ENCODE measurements around the gene FOXD3.
"Not testable (repeated sequence)": the region's sequence is repeated elsewhere in the genome, so short reads cannot be mapped to it uniquely, and the experiment has no call there.

FOXD3 gene

GRCh38 chr1:63321066-63321784 is 1.1 kb upstream of the FOXD3 start:
- DNase-seq = no peak

- no peak for DNase-seq
These were observed 618 bp upstream of the FOXD3 start for GRCh38 chr1:63321785-63322113.

- peak; percentile 30 for DNase-seq
These were observed 837 bp downstream of the FOXD3 start for GRCh38 chr1:63322944-63323864.

- no peak for DNase-seq
These were observed 1.8 kb downstream of the FOXD3 start for GRCh38 chr1:63323865-63324778.

- DNase-seq = no peak
These were observed 2.4 kb downstream of the FOXD3 start for GRCh38 chr1:63324779-63325119.

GRCh38 chr1:63325279-63325985 is 3.1 kb downstream of the FOXD3 start:
- no peak for DNase-seq

- no peak for DNase-seq
These were observed 3.7 kb downstream of the FOXD3 start for GRCh38 chr1:63326106-63326472.

- DNase-seq = no peak
These were observed 4.4 kb downstream of the FOXD3 start for GRCh38 chr1:63326473-63327380.

GRCh38 chr1:63327417-63328054 is 5.2 kb downstream of the FOXD3 start:
- peak; percentile 59 for DNase-seq

GRCh38 chr1:63328122-63328521 is 5.8 kb downstream of the FOXD3 start:
- DNase-seq = no peak

- no peak for DNase-seq
These were observed 6.4 kb downstream of the FOXD3 start for GRCh38 chr1:63328781-63329180.

- no peak for DNase-seq
These were observed 7.4 kb downstream of the FOXD3 start for GRCh38 chr1:63329621-63330330.

- DNase-seq = no peak
These were observed 8.1 kb downstream of the FOXD3 start for GRCh38 chr1:63330331-63330916.

GRCh38 chr1:63342402-63342801 is 20.0 kb downstream of the FOXD3 start:
- no peak for DNase-seq

- DNase-seq = no peak
These were observed 21.6 kb downstream of the FOXD3 start for GRCh38 chr1:63343922-63344321.

GRCh38 chr1:63350320-63350719 is 28.0 kb downstream of the FOXD3 start:
- DNase-seq = no peak

GRCh38 chr1:63352736-63353135 is 30.4 kb downstream of the FOXD3 start:
- DNase-seq = no peak

- DNase-seq = not testable (repeated sequence)
These were observed 33.9 kb downstream of the FOXD3 start for GRCh38 chr1:63356234-63356633.

- DNase-seq = no peak
These were observed 37.2 kb downstream of the FOXD3 start for GRCh38 chr1:63359561-63359960.

GRCh38 chr1:63362073-63362472 is 39.7 kb downstream of the FOXD3 start:
- DNase-seq = no peak

Measured in stimulated activated CD4-positive, alpha-beta T cell treated with anti-CD3 and anti-CD28 coated beads, Interleukin-1b, Interleukin-23, amount 100 ng/mL, for 48 hours (primary cell).